Stimulated activated CD4-positive, alpha-beta T cell treated with anti-CD3 and anti-CD28 coated beads, Interleukin-12 subunit alpha, Interleukin-12 subunit beta, amount 100 ng/mL, for 48 hours (primary cell): ENCODE measurements around the gene MT1HL1.

Experiments used
- DNase-seq, 3 donors: peaks; one replicate each; pipeline ENCODE4 v3.0.0-alpha.2; 2020; ENCODE audit warnings: low read depth in 2 of 3, low spot score in 1 of 3

Gene MT1HL1

DNA sequence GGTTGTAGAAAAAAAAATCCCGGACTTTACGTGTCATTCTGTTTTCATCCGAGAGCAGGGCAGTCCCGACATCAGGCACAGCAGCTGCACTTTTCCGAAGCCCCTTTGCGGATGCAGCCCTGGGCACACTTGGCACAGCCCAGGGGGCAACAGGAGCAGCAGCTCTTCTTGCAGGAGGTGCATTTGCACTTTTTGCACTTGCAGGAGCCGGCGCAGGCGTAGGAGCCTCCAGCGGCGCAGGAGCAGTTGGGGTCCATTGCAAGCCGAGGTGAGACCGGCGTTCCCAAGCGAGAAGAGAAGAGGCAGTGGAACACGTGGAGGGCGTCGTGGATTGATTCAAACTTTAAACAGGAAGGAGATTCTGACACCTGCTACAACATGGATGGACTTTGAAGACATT lies at the start of gene MT1HL1:
TSS of gene MT1HL1 (minus strand) at position 326 of the 400 bp plus-strand sequence. CDS start at position 257, 69 bp downstream.
- no peak for DNase-seq

- no peak for DNase-seq
Measured at GRCh38 chr1:237050915-237051314, 46.7 kb upstream of the MT1HL1 start.

- DNase-seq = no peak
Measured at GRCh38 chr1:237050185-237050584, 45.9 kb upstream of the MT1HL1 start.

DNA sequence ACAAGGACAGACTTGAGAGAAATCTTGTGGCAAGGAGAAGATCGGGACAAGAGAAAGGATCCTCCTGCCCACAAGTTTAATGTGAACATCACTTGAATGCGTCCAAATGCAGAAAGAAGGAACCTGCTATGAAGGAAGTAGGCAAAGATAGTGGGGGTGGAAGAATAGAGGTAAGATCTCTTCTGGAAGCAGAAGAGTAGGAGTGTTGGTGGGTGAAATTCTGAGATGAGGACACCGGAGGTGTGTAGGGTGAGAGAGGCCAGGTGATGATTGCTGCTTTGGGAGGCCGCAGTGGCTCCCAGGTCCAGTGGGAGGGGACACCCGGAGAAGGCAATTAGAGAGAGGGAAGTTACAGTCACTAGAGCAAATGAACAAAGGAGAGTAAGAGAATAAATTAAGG lies 44.6 kb upstream of the MT1HL1 start:
- no peak for DNase-seq

DNA sequence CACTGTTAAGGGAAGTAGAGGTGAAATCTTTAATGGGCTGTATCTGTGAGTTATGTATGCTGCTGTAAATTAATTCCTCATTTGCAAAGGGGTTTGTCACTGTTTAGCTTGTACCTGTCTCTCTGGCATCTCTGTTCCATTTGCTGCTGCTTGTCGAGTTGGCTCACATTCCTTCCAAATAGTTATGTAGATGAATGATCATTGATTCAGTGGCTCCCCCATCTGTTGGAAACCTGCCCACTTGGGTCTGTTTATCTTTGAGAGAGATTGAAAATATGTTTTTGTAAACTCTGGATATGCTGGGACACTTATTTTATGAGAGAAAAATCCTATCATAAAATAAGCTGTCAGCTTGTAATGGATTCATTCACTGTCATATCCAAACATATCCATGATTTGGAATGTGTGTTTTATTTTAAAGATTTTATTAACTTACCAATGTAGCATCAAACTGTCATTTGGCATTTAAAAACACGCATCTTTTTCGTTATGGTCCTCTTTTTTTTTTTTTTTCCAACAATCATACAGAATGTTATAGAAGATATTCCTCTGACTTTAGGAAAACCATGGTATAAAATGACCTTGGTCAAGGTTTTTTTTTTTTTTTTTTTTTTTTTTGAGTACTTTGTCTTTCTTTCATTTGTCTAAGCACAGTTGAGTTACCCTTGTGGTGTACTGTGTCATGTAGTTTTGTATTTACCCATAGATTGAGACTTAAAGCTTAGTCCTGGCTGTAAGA lies 41.2 kb upstream of the MT1HL1 start:
- DNase-seq = no peak

DNA sequence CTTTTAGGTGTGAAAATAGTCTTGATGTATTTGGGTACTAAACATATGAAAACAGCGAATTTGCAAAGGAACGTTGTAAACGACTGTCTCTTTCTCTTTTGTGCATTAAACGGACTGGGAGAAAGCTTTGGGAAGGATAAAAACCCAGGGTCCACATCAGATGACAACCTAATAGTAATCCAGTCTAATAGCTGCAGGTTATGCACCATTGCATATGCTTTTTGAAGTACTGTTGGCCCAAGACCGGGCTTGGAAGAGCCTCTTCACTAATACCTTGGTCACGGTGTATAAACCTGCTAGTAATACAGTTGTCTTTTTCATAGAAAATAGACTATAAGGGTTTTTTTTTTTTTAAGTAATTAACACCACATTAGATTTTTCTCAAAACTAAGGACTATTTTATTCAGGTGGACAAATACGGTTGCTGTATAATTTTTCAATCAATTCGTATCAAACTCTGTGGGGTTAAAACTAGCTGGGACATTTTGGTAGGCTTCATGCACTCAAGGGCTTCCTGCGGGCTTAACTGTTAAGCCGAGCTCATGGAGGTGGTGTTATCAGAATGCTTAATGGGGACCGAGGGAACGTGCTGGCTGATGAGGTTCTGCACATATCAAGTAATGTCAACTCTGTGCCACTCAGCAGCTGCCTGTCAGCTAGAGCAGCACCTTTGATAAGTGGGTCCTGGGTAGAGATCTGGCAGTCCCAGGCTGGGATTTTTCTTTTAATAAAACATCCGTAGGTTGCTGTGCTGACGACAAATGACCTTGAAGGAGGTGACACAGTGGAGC lies 39.8 kb upstream of the MT1HL1 start:
- no peak for DNase-seq

GRCh38 chr1:237042892-237043576 lies 38.8 kb upstream of the MT1HL1 start:
- no peak for DNase-seq

- DNase-seq = no peak
Measured at GRCh38 chr1:237042526-237042891, 38.3 kb upstream of the MT1HL1 start.

- DNase-seq = no peak
Measured at GRCh38 chr1:237041795-237042525, 37.7 kb upstream of the MT1HL1 start, which contains the start of gene RYR2. Gene RYR2 (plus strand): TSS chr1:237042184. CDS start chr1:237042522, 338 bp downstream.

GRCh38 chr1:237041461-237041794 lies 37.2 kb upstream of the MT1HL1 start:
- no peak for DNase-seq

- no peak for DNase-seq
Measured at GRCh38 chr1:237040823-237041222, 36.6 kb upstream of the MT1HL1 start.

DNA sequence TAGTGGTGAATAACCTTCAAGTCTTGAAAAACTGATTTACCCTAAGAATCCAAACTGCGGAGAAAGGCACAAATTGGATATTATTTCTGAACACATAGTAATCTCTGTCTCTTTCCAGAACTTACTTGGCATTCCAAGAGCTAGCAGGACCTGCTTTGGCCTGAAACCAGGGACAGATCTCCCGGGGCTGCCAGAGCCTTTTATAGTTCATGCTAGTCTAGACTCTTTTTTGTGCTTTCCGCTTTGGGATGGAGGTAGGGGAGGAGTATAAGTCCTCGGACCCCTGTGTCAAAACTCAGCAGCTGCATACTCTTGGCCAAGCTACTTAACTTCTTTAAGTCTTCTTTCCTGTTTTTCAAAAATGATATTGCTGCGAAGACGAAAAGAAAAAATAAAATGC lies 34.0 kb upstream of the MT1HL1 start:
- no peak for DNase-seq

DNA sequence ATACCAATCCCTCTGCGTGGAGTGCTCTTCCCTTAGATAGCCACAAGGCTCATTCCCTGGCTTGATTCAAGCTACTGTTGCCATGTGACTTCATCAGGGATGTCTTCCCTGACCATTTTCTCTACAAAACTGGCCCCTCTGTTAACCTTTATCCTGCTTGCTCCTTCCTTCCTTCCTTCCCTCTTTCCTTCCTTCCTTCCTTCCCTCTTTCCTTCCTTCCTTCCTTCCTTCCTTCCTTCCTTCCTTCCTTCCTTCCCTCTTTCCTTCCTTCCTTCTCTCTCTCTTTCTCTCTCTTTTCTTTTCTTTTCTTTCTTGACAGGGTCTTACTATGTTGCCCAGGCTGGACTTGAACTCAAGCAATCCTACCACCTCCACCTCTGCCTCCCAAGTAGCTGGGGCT lies 31.5 kb upstream of the MT1HL1 start:
- no peak for DNase-seq

- no peak for DNase-seq
Measured at GRCh38 chr1:237033804-237034203, 29.6 kb upstream of the MT1HL1 start.

DNA sequence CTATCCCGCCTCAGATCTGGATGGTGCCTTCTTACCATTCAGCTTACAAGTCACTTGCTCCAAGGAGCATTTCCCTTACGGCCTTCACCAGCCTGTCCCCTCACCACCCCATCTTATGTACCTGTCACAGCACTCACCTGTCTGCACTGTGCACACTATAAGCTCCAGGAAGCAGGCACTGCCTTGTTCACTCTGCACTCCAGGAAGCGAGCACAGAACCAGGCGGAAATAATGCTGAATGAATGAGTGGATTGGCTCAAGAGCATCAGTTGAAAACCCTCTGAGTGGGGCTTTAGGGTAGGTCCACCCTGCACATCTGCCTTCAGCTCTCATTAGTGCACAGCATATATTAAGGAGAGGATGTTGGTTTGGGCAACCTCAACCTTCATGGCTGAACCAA lies 28.8 kb upstream of the MT1HL1 start:
- DNase-seq = no peak

- no peak for DNase-seq
Measured at GRCh38 chr1:237032029-237032428, 27.8 kb upstream of the MT1HL1 start.

DNA sequence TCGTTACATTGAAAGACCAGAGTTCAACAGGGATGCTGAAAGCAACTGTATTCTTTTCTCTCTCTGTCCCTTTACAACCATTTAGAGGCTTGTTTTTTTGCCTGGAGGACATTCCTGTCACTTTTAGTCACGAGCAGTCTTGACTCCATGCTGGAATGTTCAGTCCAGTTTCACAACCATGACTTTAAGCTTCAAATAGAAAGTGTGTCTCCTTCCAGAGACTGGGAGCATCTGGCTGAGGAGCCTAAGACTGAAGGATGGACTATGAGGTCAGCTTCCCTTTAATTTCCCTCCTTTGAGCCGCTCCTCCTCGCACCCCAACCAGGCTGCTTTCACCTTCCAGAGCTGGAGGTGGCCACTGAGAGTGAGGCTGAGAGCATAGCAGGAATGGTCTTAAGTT lies 27.2 kb upstream of the MT1HL1 start:
- no peak for DNase-seq

DNA sequence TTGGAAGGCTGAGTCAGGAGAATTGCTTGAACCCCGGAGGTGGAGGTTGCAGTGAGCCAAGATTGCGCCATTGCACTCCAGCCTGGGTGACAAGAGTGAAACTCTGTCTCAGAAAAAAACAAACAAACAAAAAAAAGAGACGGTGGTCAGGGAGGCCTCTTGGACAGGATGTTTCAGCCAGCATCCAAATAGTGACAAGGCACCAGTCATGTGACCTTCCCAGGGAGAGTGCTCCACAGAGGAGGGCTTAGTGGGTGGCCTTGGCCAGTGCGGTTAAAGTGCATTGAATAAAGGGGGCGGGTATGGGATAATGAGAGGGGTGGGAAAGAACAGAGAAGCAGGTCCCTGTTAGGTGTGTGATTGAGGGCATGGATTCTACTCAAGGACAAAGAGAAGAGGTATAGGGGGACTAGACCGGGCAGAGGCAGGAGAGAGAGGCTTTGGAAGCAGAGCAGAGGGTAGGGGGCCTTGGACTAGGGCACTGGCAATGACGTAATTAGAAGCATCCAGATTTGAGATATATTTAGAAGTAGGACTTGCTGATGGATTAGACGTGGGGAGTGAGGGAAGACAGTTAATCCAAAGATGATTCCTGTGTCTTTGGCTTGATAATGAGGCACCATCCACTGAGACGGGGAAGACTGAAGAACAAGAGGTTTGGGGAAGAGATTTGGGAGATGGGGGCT lies 25.8 kb upstream of the MT1HL1 start:
- no peak for DNase-seq

DNA sequence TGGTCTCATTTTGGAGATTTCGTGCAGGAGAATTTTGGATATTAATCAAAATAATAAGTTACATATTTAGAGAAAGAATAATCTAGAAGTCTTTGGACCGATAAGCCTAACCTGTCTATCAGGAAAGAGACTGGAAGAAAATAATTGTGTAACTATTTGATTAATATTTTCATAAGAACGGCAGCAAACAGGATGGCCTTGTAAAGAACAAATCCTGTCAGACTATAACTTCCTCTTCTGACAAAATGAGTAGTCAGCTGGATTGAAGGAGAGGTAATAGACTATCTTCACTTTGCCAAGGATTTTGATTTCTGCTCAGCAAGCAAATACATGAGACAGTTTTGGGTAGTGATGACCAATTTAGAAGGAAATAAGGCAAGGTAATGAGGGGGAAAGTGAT lies 25.0 kb upstream of the MT1HL1 start:
- DNase-seq = no peak

DNA sequence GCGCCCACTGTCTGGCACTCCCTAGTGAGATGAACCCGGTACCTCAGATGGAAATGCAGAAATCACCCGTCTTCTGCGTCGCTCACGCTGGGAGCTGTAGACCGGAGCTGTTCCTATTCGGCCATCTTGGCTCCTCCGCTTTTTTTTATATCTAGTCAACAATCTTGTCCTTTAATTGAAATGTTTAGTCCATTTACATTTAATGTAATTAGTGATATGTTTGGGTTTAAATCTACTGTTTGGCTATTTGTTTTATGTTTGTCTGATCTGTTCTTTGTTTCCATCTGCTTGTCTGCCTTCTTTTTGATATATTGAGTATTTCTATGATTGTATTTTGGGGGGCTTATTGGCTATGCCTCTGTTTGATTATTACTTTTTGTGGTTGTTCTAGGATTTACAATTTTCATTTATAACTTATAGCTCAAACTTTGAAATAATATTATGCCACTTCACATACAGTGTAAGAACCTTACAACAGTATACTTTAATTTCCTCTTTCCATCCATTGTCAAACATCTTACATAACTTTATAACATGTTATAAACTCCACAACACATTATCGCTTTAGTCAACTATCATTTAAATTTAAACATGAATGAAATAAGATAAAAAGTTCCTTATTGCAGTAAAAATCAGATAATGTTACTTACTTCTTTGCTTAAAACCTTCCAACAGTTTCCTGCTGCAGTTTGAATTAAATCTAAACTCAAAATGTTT lies 21.3 kb upstream of the MT1HL1 start:
- no peak for DNase-seq
